Activated CD8-positive, alpha-beta T cell treated with anti-CD3 and anti-CD28 coated beads for 36 hours (primary cell): ENCODE data around the gene SLFN12L. TPM values are rescaled to one million over a fixed set of nuclear protein-coding genes. Genes with fewer than 3 reads are reported as not detected.
"Not testable (repeated sequence)": the region's sequence is repeated elsewhere in the genome, so short reads cannot be mapped to it uniquely, and the experiment has no call there.

Source experiments
- ATAC-seq: fragments of 200-7000 bp; cut with Tn5 transposase; one replicate; pipeline ENCODE4 v1.10.0; 2021; ENCODE audit warnings: mild to moderate bottlenecking, moderate library complexity
- CTCF ChIA-PET: fragments of 350-600 bp; sonication (Branson Sonifier 250); formaldehyde crosslinking; loops from one replicate; lab custom pipeline; 2021; ENCODE audit warnings: antibody characterized with exemption; lab: Charles Lee
- POLR2A ChIA-PET: fragments of 350-600 bp; sonication (Branson Sonifier 250); formaldehyde crosslinking; loops from one replicate; lab custom pipeline; 2021; ENCODE audit warnings: antibody characterized with exemption; lab: Charles Lee
- DNase-seq: peaks from one replicate; pipeline ENCODE4 v3.0.0-alpha.2; 2020
- H3K27ac Mint-ChIP-seq: one replicate; pipeline ENCODE4 v1.8.0; 2021; ENCODE audit warnings: mild to moderate bottlenecking, mixed read lengths
- H3K27me3 Mint-ChIP-seq: one replicate; pipeline ENCODE4 v1.8.0; 2021; ENCODE audit warnings: mixed read lengths
- H3K36me3 Mint-ChIP-seq: one replicate; pipeline ENCODE4 v1.8.0; 2021; ENCODE audit warnings: low read depth, mixed read lengths
- H3K4me1 Mint-ChIP-seq: one replicate; pipeline ENCODE4 v1.8.0; 2021; ENCODE audit warnings: low read depth, mixed read lengths
- H3K4me3 Mint-ChIP-seq: one replicate; pipeline ENCODE4 v1.8.0; 2021; ENCODE audit warnings: mild to moderate bottlenecking, moderate library complexity, mixed read lengths
- H3K9me3 Mint-ChIP-seq: one replicate; pipeline ENCODE4 v1.8.0; 2021; ENCODE audit warnings: mixed read lengths
- CTCF ChIP-seq: fragments of 200-600 bp; IDR thresholded peaks from one replicate; pipeline ENCODE4 v1.8.0; 2022; ENCODE audit warnings: antibody characterized with exemption, mild to moderate bottlenecking
- intact Hi-C: fragments of 100-400 bp; cut with micrococcal nuclease; formaldehyde crosslinking; loops from one replicate; pipeline ENCODE4 v1.10.0; 2022
- total RNA-seq, 2 experiments: library from RNA; stranded (reverse); gene quantifications; one replicate each; pipeline ENCODE4 v1.2.3, GENCODE V29; 2021

Gene SLFN12L
- total RNA-seq, 2 experiments from 2014 or later, result 41.7 to 42.5 TPM

GRCh38 chr17:35568561-35568960 is 31.1 kb upstream of the SLFN12L start:
- peak overlapping the region; percentile 87 for H3K4me3 Mint-ChIP-seq
- peaks cover 29% of the 10 kb centered on the region for H3K4me1 Mint-ChIP-seq
- ATAC-seq, result peak; percentile 32
- H3K9me3 Mint-ChIP-seq, result no peaks in the 10 kb centered on the region
- H3K36me3 Mint-ChIP-seq, result peaks cover 15% of the 10 kb centered on the region
- H3K27me3 Mint-ChIP-seq, result no peaks in the 10 kb centered on the region
- POLR2A ChIA-PET, result interaction anchor here (0.6 to 3.6 kb wide), 11 partner anchors 9 to 357 kb away, joined by 3 to 23 read pairs (median 3); partner anchors contain the start of genes PEX12, SLFN12L and TAF15
- peak; percentile 68 for DNase-seq
- peak overlapping the region; percentile 96 for H3K27ac Mint-ChIP-seq
- intact Hi-C loops, result no loop called here
- TF ChIP-seq CTCF, result no peak
- CTCF ChIA-PET, result interaction anchor here (1.5 kb wide), 1 partner anchor 10 kb away, joined by 6 read pairs; the partner anchor contains the start of gene PEX12

GRCh38 chr17:35566968-35567367 is 29.5 kb upstream of the SLFN12L start:
- H3K27me3 Mint-ChIP-seq, result no peaks in the 10 kb centered on the region
- peaks cover 15% of the 10 kb centered on the region for H3K36me3 Mint-ChIP-seq
- TF ChIP-seq CTCF, result no peak
- intact Hi-C loops, result no loop called here
- POLR2A ChIA-PET, result interaction anchor here (0.6 to 3.6 kb wide), 7 partner anchors 11 to 355 kb away, joined by 3 to 23 read pairs (median 3); partner anchors contain the start of genes PEX12 and SLFN12L
- peak overlapping the region; percentile 87 for H3K4me3 Mint-ChIP-seq
- H3K4me1 Mint-ChIP-seq, result peaks cover 29% of the 10 kb centered on the region
- peak overlapping the region; percentile 73 for H3K27ac Mint-ChIP-seq
- CTCF ChIA-PET, result interaction anchor here (1.1 to 2.1 kb wide), 3 partner anchors 12 to 28 kb away, joined by 3 to 10 read pairs (median 6); partner anchors contain the start of gene PEX12
- H3K9me3 Mint-ChIP-seq, result no peaks in the 10 kb centered on the region
- DNase-seq, result no peak
- ATAC-seq, result no peak

- intact Hi-C loops, DNase-seq, H3K27me3 Mint-ChIP-seq, H3K9me3 Mint-ChIP-seq, H3K27ac Mint-ChIP-seq, H3K4me3 Mint-ChIP-seq, ATAC-seq, H3K36me3 Mint-ChIP-seq: not testable (repeated sequence)
- CTCF ChIA-PET, result interaction anchor here (1.3 kb wide), 1 partner anchor 12 kb away, joined by 3 read pairs; no protein-coding TSS in a partner anchor
- POLR2A ChIA-PET, result interaction anchor here (0.9 kb wide), 1 partner anchor 27 kb away, joined by 3 read pairs; no protein-coding TSS in a partner anchor
- peaks cover 12% of the 10 kb centered on the region for H3K4me1 Mint-ChIP-seq
These were observed 25.7 kb upstream of the SLFN12L start for GRCh38 chr17:35563181-35563580.

- Mint-ChIP-seq H3K36me3 (no peaks in the 10 kb centered on the region), H3K27ac (peak within 1 kb of the TSS; percentile 78), H3K9me3 (no peaks in the 10 kb centered on the region), H3K4me3 (no peak within 1 kb of the TSS), H3K4me1 (peaks cover 4% of the 10 kb centered on the region), H3K27me3 (no peaks in the 10 kb centered on the region)
- POLR2A ChIA-PET, result no interaction called here
- DNase-seq (peak; percentile 37), ATAC-seq (peak; percentile 78)
- CTCF ChIA-PET, result interaction anchor here (0.9 to 1.1 kb wide), 3 partner anchors 9 to 19 kb away, joined by 3 read pairs; no protein-coding TSS in a partner anchor
- no peak for TF ChIP-seq CTCF
- intact Hi-C loops, result no loop called here
These were observed 23.2 kb upstream of the SLFN12L start, which contains the start of gene SLFN14 for GRCh38 chr17:35560703-35561102. Gene SLFN14 (minus strand): TSS chr17:35560819. CDS start chr17:35558062, 2,757 bp downstream.

GRCh38 chr17:35559495-35560210 is 22.2 kb upstream of the SLFN12L start:
- DNase-seq (no peak), ATAC-seq (no peak)
- no peak for TF ChIP-seq CTCF
- H3K4me3 Mint-ChIP-seq, result no peak overlapping the region
- H3K4me1 Mint-ChIP-seq, result peaks cover 4% of the 10 kb centered on the region
- H3K27ac Mint-ChIP-seq, result no peak overlapping the region
- no peaks in the 10 kb centered on the region for H3K36me3 Mint-ChIP-seq
- intact Hi-C loops, result no loop called here
- H3K9me3 Mint-ChIP-seq, result no peaks in the 10 kb centered on the region
- POLR2A ChIA-PET, result interaction anchor here (1.0 kb wide), 1 partner anchor 19 kb away, joined by 3 read pairs; no protein-coding TSS in a partner anchor
- CTCF ChIA-PET, result interaction anchor here (1.2 to 1.7 kb wide), 2 partner anchors 71 to 205 kb away, joined by 3 to 5 read pairs; no protein-coding TSS in a partner anchor
- no peaks in the 10 kb centered on the region for H3K27me3 Mint-ChIP-seq
